Liver (tissue), 9 donors: ENCODE results near the gene CPS1. TPM values are rescaled to one million over a fixed set of nuclear protein-coding genes. Genes with fewer than 3 reads are reported as not detected.

ENCODE experiments used
- DNase-seq: peaks from one replicate; pipeline ENCODE4 v3.0.0-alpha.2; 2017; ENCODE audit warnings: low spot score
- H3K27ac ChIP-seq, 2 donors: one replicate each; pipeline ENCODE4 v1.7.0; 2013; ENCODE audit warnings: inconsistent platforms in 2 of 2, low read length in 2 of 2, control low read depth in 1 of 2, low read depth in 1 of 2, mild to moderate bottlenecking in 1 of 2
- H3K27me3 ChIP-seq, 4 donors: one replicate each; pipeline versions ENCODE4 v1.6.1 to v1.7.0; 2013; ENCODE audit warnings: low read length in 3 of 4, inconsistent platforms in 1 of 4, mild to moderate bottlenecking in 1 of 4, moderate library complexity in 1 of 4; ENCODE audit not compliant: control insufficient read depth in 4 of 4, insufficient read depth in 4 of 4
- H3K36me3 ChIP-seq, 4 donors: one replicate each; pipeline versions ENCODE4 v1.6.1 to v1.7.0; 2013; ENCODE audit warnings: low read length in 3 of 4, mild to moderate bottlenecking in 3 of 4, low read depth in 1 of 4, moderate library complexity in 1 of 4; ENCODE audit not compliant: control insufficient read depth in 4 of 4, insufficient read depth in 3 of 4
- H3K4me1 ChIP-seq, 4 donors: one replicate each; pipeline versions ENCODE4 v1.6.1 to v1.7.0; 2013; ENCODE audit warnings: low read length in 3 of 4, mild to moderate bottlenecking in 3 of 4, moderate library complexity in 1 of 4; ENCODE audit not compliant: control insufficient read depth in 4 of 4, insufficient read depth in 4 of 4
- H3K4me3 ChIP-seq, 3 donors: one replicate each; pipeline versions ENCODE4 v1.6.1 to v1.7.0; 2013; ENCODE audit warnings: low read length in 3 of 3, control low read depth in 1 of 3, low read depth in 1 of 3, mild to moderate bottlenecking in 1 of 3
- H3K9ac ChIP-seq, 2 donors: one replicate each; pipeline ENCODE4 v1.7.0; 2013; ENCODE audit warnings: low read length in 2 of 2, mild to moderate bottlenecking in 2 of 2, moderate library complexity in 2 of 2, control low read depth in 1 of 2, low read depth in 1 of 2
- H3K9me3 ChIP-seq, 4 donors: one replicate each; pipeline versions ENCODE4 v1.6.1 to v1.7.0; 2013; ENCODE audit warnings: low read length in 3 of 4; ENCODE audit not compliant: control insufficient read depth in 4 of 4
- EGR1 ChIP-seq, 2 donors: IDR thresholded peaks; 2 replicates each; pipeline ENCODE4 v1.6.1; 2016 to 2018; ENCODE audit warnings: antibody characterized with exemption in 2 of 2, low read depth in 2 of 2
- FOXA1 ChIP-seq: IDR thresholded peaks from 2 replicates; pipeline ENCODE4 v1.6.1; 2016; ENCODE audit warnings: antibody characterized with exemption
- FOXA2 ChIP-seq: IDR thresholded peaks from 2 replicates; pipeline ENCODE4 v1.6.1; 2016; ENCODE audit warnings: antibody characterized with exemption
- GABPA ChIP-seq, 2 donors: IDR thresholded peaks in 1 of 2; conservative IDR thresholded peaks in 1 of 2; 2 replicates each; pipeline ENCODE4 v1.6.1; 2016; ENCODE audit warnings: antibody characterized with exemption in 2 of 2, mild to moderate bottlenecking in 1 of 2, moderate library complexity in 1 of 2
- HNF4A ChIP-seq, 2 donors: conservative IDR thresholded peaks; 2 replicates each; pipeline ENCODE4 v1.6.1; 2016; ENCODE audit warnings: antibody characterized with exemption in 2 of 2, mild to moderate bottlenecking in 2 of 2
- HNF4G ChIP-seq: IDR thresholded peaks from 2 replicates; pipeline ENCODE4 v1.6.1; 2016; ENCODE audit warnings: antibody characterized with exemption
- RAD21 ChIP-seq, 2 donors: IDR thresholded peaks; 2 replicates each; pipeline ENCODE4 v1.6.1; 2016; ENCODE audit warnings: antibody characterized with exemption in 2 of 2, mild to moderate bottlenecking in 2 of 2
- RXRA ChIP-seq, 2 donors: IDR thresholded peaks; 2 replicates each; pipeline ENCODE4 v1.6.1; 2017 to 2018; ENCODE audit warnings: antibody characterized with exemption in 2 of 2, mild to moderate bottlenecking in 1 of 2
- TAF1 ChIP-seq: conservative IDR thresholded peaks from 2 replicates; pipeline ENCODE4 v1.6.1; 2016; ENCODE audit warnings: antibody characterized with exemption, mild to moderate bottlenecking
- YY1 ChIP-seq: IDR thresholded peaks from 2 replicates; pipeline ENCODE4 v1.6.1; 2016; ENCODE audit warnings: antibody characterized with exemption, mild to moderate bottlenecking
- WGBS: extraction: QIAGEN DNeasy Blood & Tissue Kit; methylation state at CpG from one replicate; pipeline ENCODE4 v1.1.7; 2013; 5-methylcytosine and 5-hydroxymethylcytosine counted together
- polyA plus RNA-seq, 2 donors: library from polyadenylated mRNA; stranded (reverse) in 1 of 2; unstranded in 1 of 2; fragments of 200-250 nt in 1 of 2; fragments of >200 nt in 1 of 2; fragmentation: Nextera tagmentation in 1 of 2; extraction: Ambion mirVana in 1 of 2; gene quantifications; one replicate each; pipeline versions ENCODE4 v1.2.1 to v1.2.3, GENCODE V29; 2013 to 2015
- total RNA-seq, 2 donors: library from RNA; depleted of rRNA; stranded (reverse); fragments of >200 nt; gene quantifications; one replicate each; pipeline ENCODE4 v1.2.3, GENCODE V29; 2014
- TF ChIP-seq, protein P1 (sequence below): fragments of 150-350 bp; IDR thresholded peaks from 2 replicates; pipeline ENCODE4 v1.5.1; 2017; ENCODE audit warnings: improper control_type of control experiment, low read depth, low read length; ENCODE audit not compliant: missing input control
- TF ChIP-seq, protein P2 (sequence below): IDR thresholded peaks from 2 replicates; pipeline ENCODE4 v1.6.1; 2016; ENCODE audit warnings: antibody characterized with exemption
- TF ChIP-seq, protein P3 (sequence below): IDR thresholded peaks from 2 replicates; pipeline ENCODE4 v1.6.1; 2016; ENCODE audit warnings: antibody characterized with exemption
- TF ChIP-seq, protein P4 (sequence below): IDR thresholded peaks from 2 replicates; pipeline ENCODE4 v1.6.1; 2016; ENCODE audit warnings: antibody characterized with exemption
- donor health status: healthy.
- donor health status: healthy.
- donor health status: healthy.
- donor health status: healthy.
- donor health status: healthy.

CPS1 gene
- total and polyA plus RNA-seq, 4 donors: 469 to 930 (median 575) TPM

GRCh38 chr2:210617318-210617717, 60.9 kb downstream of the CPS1 start (continued):
- TF ChIP-seq, protein P1, sequence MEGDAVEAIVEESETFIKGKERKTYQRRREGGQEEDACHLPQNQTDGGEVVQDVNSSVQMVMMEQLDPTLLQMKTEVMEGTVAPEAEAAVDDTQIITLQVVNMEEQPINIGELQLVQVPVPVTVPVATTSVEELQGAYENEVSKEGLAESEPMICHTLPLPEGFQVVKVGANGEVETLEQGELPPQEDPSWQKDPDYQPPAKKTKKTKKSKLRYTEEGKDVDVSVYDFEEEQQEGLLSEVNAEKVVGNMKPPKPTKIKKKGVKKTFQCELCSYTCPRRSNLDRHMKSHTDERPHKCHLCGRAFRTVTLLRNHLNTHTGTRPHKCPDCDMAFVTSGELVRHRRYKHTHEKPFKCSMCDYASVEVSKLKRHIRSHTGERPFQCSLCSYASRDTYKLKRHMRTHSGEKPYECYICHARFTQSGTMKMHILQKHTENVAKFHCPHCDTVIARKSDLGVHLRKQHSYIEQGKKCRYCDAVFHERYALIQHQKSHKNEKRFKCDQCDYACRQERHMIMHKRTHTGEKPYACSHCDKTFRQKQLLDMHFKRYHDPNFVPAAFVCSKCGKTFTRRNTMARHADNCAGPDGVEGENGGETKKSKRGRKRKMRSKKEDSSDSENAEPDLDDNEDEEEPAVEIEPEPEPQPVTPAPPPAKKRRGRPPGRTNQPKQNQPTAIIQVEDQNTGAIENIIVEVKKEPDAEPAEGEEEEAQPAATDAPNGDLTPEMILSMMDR: no peak
- no peak for TF ChIP-seq RAD21 (IDR thresholded peaks at IDR 0.05)

DNA sequence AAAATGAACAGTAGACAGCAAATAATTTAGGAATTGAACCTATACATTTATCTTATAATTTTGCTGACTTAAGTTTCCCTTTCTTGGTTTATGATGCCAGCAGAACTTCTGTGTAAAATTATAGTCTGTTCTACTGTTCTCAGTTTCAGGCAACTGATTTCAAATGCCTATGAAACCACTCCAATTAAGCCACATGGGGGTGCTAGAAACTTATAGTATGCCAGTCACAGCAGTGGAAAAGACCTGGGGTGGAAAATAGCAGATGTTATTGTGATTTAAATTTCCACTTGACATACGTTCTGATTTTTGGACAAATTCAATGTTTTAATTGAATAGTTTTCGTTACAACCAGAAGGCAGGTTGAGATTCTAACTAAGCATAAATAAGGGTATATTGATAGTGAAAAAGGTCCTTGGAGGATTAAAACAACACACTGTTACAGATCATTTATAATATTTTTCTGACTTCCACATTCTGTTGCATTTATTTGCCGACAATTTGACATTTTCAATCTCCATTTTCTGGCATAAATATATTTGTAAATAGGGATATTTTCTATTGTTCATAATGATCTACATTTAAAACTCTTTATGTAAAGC, 61.4 kb downstream of the CPS1 start:
- Histone ChIP-seq H3K36me3 (peaks cover 2 to 48% (median 30%) of the 10 kb centered on the region in 4 donors), H3K9me3 (no peaks in the 10 kb centered on the region), H3K4me1 (peaks cover 0 to 28% (median 5%) of the 10 kb centered on the region in 4 donors), H3K4me3 (no peak overlapping the region), H3K27me3 (no peaks in the 10 kb centered on the region), H3K9ac (no peak overlapping the region), H3K27ac (no peak overlapping the region)
- no peak for TF ChIP-seq HNF4G
- TF ChIP-seq, protein P1: peak; percentile 33
- peak; percentile 62 to 76 for TF ChIP-seq RAD21 (IDR thresholded peaks at IDR 0.05)
- 57% methylated on average over 3 of the region's 3 CpGs for WGBS
- no peak for DNase-seq

- no peaks in the 10 kb centered on the region for H3K9me3 ChIP-seq
- peaks cover 2 to 41% (median 21%) of the 10 kb centered on the region in 4 donors for H3K36me3 ChIP-seq
- DNase-seq: no peak
- no peak overlapping the region for H3K4me3 ChIP-seq
- no peaks in the 10 kb centered on the region for H3K27me3 ChIP-seq
- no peak overlapping the region for H3K9ac ChIP-seq
- peaks cover 0 to 17% (median 5%) of the 10 kb centered on the region in 4 donors for H3K4me1 ChIP-seq
- TF ChIP-seq RXRA (IDR thresholded peaks at IDR 0.05) (no peak), GABPA (IDR thresholded peaks at IDR 0.05 in 1 of 2, conservative IDR thresholded peaks at IDR 0.05 in 1 of 2) (no peak), RAD21 (IDR thresholded peaks at IDR 0.05) (no peak), TAF1 (no peak), HNF4A (conservative IDR thresholded peaks at IDR 0.05) (no peak), FOXA2 (no peak), YY1 (no peak), FOXA1 (no peak), HNF4G (no peak), EGR1 (IDR thresholded peaks at IDR 0.05; ENCODE audit: low read depth in 2 of 2) (no peak)
- TF ChIP-seq, protein P2, sequence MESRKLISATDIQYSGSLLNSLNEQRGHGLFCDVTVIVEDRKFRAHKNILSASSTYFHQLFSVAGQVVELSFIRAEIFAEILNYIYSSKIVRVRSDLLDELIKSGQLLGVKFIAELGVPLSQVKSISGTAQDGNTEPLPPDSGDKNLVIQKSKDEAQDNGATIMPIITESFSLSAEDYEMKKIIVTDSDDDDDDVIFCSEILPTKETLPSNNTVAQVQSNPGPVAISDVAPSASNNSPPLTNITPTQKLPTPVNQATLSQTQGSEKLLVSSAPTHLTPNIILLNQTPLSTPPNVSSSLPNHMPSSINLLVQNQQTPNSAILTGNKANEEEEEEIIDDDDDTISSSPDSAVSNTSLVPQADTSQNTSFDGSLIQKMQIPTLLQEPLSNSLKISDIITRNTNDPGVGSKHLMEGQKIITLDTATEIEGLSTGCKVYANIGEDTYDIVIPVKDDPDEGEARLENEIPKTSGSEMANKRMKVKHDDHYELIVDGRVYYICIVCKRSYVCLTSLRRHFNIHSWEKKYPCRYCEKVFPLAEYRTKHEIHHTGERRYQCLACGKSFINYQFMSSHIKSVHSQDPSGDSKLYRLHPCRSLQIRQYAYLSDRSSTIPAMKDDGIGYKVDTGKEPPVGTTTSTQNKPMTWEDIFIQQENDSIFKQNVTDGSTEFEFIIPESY: no peak
- TF ChIP-seq, protein P3, sequence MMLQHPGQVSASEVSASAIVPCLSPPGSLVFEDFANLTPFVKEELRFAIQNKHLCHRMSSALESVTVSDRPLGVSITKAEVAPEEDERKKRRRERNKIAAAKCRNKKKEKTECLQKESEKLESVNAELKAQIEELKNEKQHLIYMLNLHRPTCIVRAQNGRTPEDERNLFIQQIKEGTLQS: no peak
- TF ChIP-seq, protein P1: no peak
- TF ChIP-seq, protein P4, sequence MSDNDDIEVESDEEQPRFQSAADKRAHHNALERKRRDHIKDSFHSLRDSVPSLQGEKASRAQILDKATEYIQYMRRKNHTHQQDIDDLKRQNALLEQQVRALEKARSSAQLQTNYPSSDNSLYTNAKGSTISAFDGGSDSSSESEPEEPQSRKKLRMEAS: no peak
- 53% methylated on average over 3 of the region's 3 CpGs for WGBS
- H3K27ac ChIP-seq: peak overlapping the region in 1 of 2 donors; percentile 35
Measured at GRCh38 chr2:210620456-210620855, 64.1 kb downstream of the CPS1 start.
